NCI-H1105 (cell line): ENCODE results near the gene SPRR5.

Source experiments
- DNase-seq: peaks from one replicate; lab custom pipeline; 2025; lab: John Stamatoyannopoulos, UW

Gene SPRR5

DNA sequence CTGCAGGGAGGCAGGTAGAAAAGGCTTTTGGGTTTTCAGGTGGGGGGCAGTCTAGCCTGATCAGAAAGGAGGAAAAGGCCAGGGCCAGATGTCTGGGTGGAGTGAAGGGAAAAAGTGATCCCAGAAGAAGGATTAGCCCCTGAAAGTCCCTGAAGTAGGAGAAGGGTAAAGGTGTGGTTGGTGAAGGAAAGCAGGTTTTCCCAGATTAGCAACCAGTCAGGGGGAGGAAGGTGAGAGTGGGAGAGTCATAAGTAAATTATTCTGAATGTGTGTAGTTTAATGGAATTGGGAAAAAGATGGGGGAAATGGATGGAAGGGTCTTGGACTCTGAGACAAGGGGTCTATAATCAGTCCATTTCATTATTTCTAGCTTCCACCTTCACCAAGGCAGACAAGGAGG is 36.2 kb downstream of the SPRR5 start:
- DNase-seq: no peak

DNA sequence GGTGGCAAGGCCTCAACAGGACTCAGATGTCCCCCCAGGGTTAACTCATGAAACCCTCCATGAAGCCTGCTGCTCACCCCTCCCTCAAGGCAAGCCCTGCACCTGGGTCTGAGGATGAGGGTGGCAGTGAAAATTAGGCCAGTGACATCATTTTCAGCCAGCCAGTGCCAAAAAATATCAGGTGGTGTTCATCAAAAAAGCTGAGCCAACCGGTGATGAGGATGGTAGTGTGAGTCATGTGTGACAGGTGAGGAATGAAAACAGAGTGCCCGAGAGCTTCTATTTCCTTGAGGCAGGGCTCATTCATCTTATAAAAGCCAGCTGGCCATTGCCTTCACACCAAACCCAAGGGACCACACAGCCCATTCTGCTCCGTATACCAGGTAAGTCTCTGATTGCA is 36.7 kb downstream of the SPRR5 start, which contains the start of gene SPRR1A:
SPRR1A (plus strand) TSS at position 339 of the 400 bp plus-strand sequence. CDS start 1,150 bp downstream, outside the sequence.
- DNase-seq: no peak

DNA sequence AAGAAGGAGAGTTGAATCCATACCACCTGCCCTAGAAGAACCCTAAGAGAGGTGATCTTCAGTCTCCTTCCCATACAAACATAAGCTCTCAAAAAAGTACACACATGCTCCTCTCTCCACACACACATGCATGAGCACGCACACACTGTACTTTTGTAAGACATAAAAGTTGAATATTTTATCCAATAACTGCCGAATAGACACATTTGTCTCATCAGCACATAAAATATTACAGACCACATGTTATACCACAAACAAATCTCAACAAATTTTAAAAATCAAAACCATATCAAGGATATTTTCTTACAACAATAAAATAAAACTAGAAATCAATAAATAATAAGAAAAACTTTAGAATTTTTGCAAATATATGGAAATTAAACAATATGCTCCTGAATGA is 39.6 kb downstream of the SPRR5 start:
- DNase-seq: no peak

DNA sequence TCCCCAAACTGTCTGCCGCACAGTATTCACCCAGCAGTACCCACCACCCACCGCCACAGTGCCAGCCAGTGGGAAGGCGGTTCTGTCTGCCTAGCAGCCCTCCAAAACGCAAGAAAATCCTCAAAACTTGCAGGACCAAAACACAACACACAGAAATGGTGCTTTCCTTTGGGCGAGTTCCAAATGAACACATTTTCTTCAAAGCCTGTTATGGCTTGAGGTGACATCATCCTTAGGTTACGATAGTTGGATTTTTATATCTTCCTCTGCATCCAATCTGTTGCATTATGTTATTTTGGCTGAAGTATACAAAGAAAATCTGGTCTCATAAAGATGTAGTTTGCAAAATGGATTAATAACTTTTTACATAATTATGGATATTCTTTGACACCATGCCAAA is 46.2 kb downstream of the SPRR5 start:
- DNase-seq: no peak

DNA sequence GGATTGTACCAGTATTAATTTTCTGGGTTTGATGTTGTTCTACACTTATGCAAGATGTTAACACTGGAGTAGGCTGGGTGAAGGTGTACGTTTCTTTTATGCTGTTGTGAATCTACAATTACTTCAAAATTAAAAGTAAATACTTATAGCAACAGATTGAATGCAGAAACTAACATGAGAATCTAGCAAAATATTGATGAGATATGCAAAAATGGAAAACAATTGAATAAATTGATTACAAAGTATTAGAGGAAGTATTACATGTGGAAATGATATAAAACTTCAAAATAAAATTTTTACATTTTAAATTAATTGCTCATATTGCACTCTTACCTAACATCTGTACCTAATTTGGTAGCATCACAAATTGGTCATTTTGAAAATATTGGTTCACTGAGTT is 48.8 kb downstream of the SPRR5 start:
- no peak for DNase-seq

DNA sequence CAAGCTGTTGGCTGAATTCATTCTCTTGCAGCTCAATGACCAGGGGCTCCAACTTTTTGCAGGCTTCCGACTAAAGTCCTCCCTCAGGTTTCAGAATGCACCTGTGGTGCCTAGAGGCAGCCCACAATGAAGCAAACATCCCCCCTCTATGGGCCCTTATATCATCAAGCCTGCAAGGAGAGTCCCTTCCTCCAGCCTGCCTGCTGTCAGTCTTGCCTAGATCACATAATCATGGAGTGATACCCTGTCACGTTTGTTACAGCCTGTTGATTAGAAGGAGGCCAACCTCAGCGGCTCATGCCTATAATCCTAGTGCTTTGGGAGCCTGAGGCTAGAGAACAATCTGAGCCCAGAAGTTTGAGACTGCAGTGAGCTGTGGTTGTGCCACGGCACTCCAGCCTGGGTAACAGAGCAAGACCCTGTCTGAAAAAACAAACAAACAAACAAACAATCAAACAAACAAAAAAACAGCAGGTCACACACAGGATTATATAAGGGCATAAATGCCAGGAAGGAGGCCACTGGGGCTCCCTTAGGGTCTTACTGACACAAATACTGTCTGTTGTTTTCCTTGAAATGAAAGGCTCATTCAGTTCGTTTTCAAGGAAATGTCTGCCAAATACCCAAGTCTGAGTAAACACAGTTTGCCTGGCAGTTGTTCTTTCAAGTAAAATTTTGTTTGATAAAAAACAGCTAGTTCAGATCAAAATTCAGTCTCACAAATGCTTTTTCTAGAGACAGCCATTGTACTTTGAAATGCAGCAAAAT is 49.8 kb downstream of the SPRR5 start:
- no peak for DNase-seq

DNA sequence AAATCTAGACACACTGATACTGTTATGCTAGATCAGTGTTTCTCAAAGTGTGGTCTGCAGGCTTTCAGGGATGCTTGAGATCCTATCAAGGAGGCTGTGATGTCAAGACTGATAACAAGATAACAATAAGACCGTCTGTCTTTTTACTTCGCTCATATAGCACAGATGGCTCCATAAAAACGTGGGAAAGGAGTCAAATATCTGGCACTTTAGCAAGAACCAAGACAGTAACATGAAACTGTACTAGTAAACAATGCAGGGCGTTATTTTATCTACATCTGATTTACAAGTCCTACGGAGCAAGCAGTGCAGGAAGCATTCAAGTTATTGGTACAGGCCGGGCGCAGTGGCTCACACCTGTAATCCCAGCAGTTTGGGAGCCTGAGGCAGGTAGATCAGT is 50.9 kb downstream of the SPRR5 start:
- no peak for DNase-seq

DNA sequence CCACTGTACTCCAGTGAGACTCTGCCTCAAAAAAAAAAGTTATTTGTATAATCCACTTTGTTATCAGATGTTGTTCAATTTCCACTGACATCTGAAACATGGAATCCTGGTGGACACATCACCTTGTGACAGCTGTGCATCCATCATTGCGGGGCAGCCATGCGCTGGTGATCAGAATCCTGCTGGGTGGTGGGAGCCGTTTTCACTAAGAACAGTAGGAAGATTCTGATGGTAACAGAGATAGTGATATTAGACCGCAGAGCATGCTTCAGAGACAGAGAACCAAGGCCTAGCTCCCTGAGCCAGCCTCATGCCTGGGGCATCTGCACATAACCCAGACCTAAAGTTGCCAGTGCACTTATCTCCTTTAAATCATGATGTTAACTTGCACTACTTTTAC is 51.5 kb downstream of the SPRR5 start:
- no peak for DNase-seq
